Naive thymus-derived CD8-positive, alpha-beta T cell (primary cell): Measurements from ENCODE around the gene RTEL1. TPM values are rescaled to one million over a fixed set of nuclear protein-coding genes. Genes with fewer than 3 reads are reported as not detected.
"Not testable (repeated sequence)": the region's sequence is repeated elsewhere in the genome, so short reads cannot be mapped to it uniquely, and the experiment has no call there.

Experiments used
- ATAC-seq, 2 donors: fragments of 150-1000 bp; cut with Tn5 transposase in 1 of 2; sonication (Bioruptor Pico), chemical (Tn5 transposase) in 1 of 2; 1 replicate in 1 of 2; 2 replicates in 1 of 2; pipeline ENCODE4 v1.10.0; 2021; ENCODE audit warnings: mild to moderate bottlenecking in 2 of 2, moderate library complexity in 2 of 2
- POLR2A ChIA-PET: fragments of 350-600 bp; sonication (Branson Sonifier 250); formaldehyde crosslinking; loops from one replicate; lab custom pipeline; 2021; ENCODE audit warnings: antibody characterized with exemption; lab: Charles Lee
- DNase-seq, 10 donors: peaks; one replicate each; pipeline versions ENCODE4 v3.0.0 to v3.0.0-alpha.2; 2020 to 2022
- H3K27ac Mint-ChIP-seq, 10 donors: one replicate each; pipeline ENCODE4 v1.8.0; 2020 to 2022; ENCODE audit warnings: mild to moderate bottlenecking in 10 of 10, mixed read lengths in 10 of 10, moderate library complexity in 4 of 10, inconsistent platforms in 1 of 10
- H3K27me3 Mint-ChIP-seq, 5 donors: one replicate each; pipeline ENCODE4 v1.8.0; 2021 to 2022; ENCODE audit warnings: mixed read lengths in 5 of 5
- H3K36me3 Mint-ChIP-seq, 3 donors: one replicate each; pipeline ENCODE4 v1.8.0; 2020 to 2022; ENCODE audit warnings: mixed read lengths in 3 of 3, mild to moderate bottlenecking in 2 of 3, inconsistent platforms in 1 of 3
- H3K4me1 Mint-ChIP-seq, 4 donors: one replicate each; pipeline ENCODE4 v1.8.0; 2021 to 2022; ENCODE audit warnings: mixed read lengths in 4 of 4
- H3K4me3 Mint-ChIP-seq, 10 donors: one replicate each; pipeline ENCODE4 v1.8.0; 2020 to 2022; ENCODE audit warnings: mild to moderate bottlenecking in 10 of 10, mixed read lengths in 10 of 10, moderate library complexity in 6 of 10, inconsistent platforms in 1 of 10
- H3K9me3 Mint-ChIP-seq, 9 donors: one replicate each; pipeline ENCODE4 v1.8.0; 2020 to 2022; ENCODE audit warnings: mixed read lengths in 9 of 9, mild to moderate bottlenecking in 3 of 9, inconsistent platforms in 1 of 9, moderate library complexity in 1 of 9
- polyA plus RNA-seq, 3 donors: library from polyadenylated mRNA; unstranded; fragments of 300-500 nt; fragmentation: Illumina TruSeq; gene quantifications; one replicate each; pipeline ENCODE4 v1.2.3, GENCODE V29; 2021
- total RNA-seq, 8 experiments: library from RNA in 2 of 8; stranded (reverse) in 2 of 8; gene quantifications; one replicate each; pipeline ENCODE4 v1.2.3 and lab custom pipeline; 2021 to 2026

RTEL1 gene
- total and polyA plus RNA-seq, 5 experiments from 2014 or later, result 3.2 to 25.5 (median 6.8) TPM

- H3K4me1 Mint-ChIP-seq, result peaks cover 14 to 66% (median 59%) of the 10 kb centered on the region in 4 donors
- POLR2A ChIA-PET, result interaction anchor here (2.1 to 13.5 kb wide), 2 partner anchors 8 to 12 kb away, joined by 6 to 740 read pairs; no protein-coding TSS in a partner anchor
- H3K27ac Mint-ChIP-seq, result peak overlapping the region in 9 of 10 donors; percentile 60 to 98 (median 87)
- not testable (repeated sequence) for DNase-seq, ATAC-seq, H3K27me3 Mint-ChIP-seq, H3K9me3 Mint-ChIP-seq
- peak overlapping the region in 6 of 10 donors; percentile 13 to 68 (median 34) for H3K4me3 Mint-ChIP-seq
- H3K36me3 Mint-ChIP-seq, result peaks cover 6 to 16% (median 9%) of the 10 kb centered on the region in 3 donors
Observed at GRCh38 chr20:63630956-63631355, 27.2 kb upstream of the RTEL1 start.

GRCh38 chr20:63631426-63631825 lies 26.7 kb upstream of the RTEL1 start:
- H3K4me3 Mint-ChIP-seq, result peak overlapping the region in 8 of 10 donors; percentile 13 to 68 (median 46)
- not testable (repeated sequence) for ATAC-seq, DNase-seq, H3K9me3 Mint-ChIP-seq, H3K27me3 Mint-ChIP-seq
- peak overlapping the region; percentile 60 to 98 (median 86) for H3K27ac Mint-ChIP-seq
- POLR2A ChIA-PET, result interaction anchor here (0.6 to 13.5 kb wide), 5 partner anchors 8 to 27 kb away, joined by 6 to 740 read pairs (median 7); partner anchors contain the start of gene RTEL1
- H3K36me3 Mint-ChIP-seq, result peaks cover 6 to 16% (median 9%) of the 10 kb centered on the region in 3 donors
- H3K4me1 Mint-ChIP-seq, result peaks cover 14 to 71% (median 60%) of the 10 kb centered on the region in 4 donors

- peak overlapping the region; percentile 78 to 100 (median 90) for H3K27ac Mint-ChIP-seq
- H3K9me3 Mint-ChIP-seq, result no peaks in the 10 kb centered on the region
- peaks cover 12 to 84% (median 69%) of the 10 kb centered on the region in 4 donors for H3K4me1 Mint-ChIP-seq
- DNase-seq (no peak), ATAC-seq (no peak)
- H3K4me3 Mint-ChIP-seq, result peak overlapping the region in 9 of 10 donors; percentile 46 to 77 (median 57)
- POLR2A ChIA-PET, result interaction anchor here (0.7 to 13.5 kb wide), 5 partner anchors 6 to 77 kb away, joined by 3 to 740 read pairs (median 5); partner anchors contain the start of gene TNFRSF6B
- H3K36me3 Mint-ChIP-seq, result peaks cover 0 to 9% (median 4%) of the 10 kb centered on the region in 3 donors
- H3K27me3 Mint-ChIP-seq, result no peaks in the 10 kb centered on the region
Observed at GRCh38 chr20:63633732-63634131, 24.4 kb upstream of the RTEL1 start.

- DNase-seq (peak; percentile 47 to 93 (median 85)), ATAC-seq (peak; percentile 61 to 77)
- Mint-ChIP-seq H3K4me3 (peak overlapping the region; percentile 75 to 90 (median 82)), H3K9me3 (no peaks in the 10 kb centered on the region), H3K4me1 (peaks cover 17 to 81% (median 63%) of the 10 kb centered on the region in 4 donors), H3K36me3 (peaks cover 0 to 8% (median 7%) of the 10 kb centered on the region in 3 donors), H3K27ac (peak overlapping the region; percentile 95 to 100 (median 100)), H3K27me3 (no peaks in the 10 kb centered on the region)
- POLR2A ChIA-PET, result interaction anchor here (0.6 to 10.6 kb wide), 17 partner anchors 9 to 237 kb away, joined by 3 to 740 read pairs (median 5); partner anchors contain the start of genes GMEB2, LIME1, PPDPF and PTK6
Observed at GRCh38 chr20:63635431-63636141, 22.5 kb upstream of the RTEL1 start.

- Mint-ChIP-seq H3K36me3 (peaks cover 0 to 8% (median 7%) of the 10 kb centered on the region in 3 donors), H3K27ac (peak overlapping the region; percentile 88 to 100 (median 100)), H3K27me3 (no peaks in the 10 kb centered on the region), H3K9me3 (no peaks in the 10 kb centered on the region), H3K4me1 (peaks cover 17 to 72% (median 54%) of the 10 kb centered on the region in 4 donors), H3K4me3 (peak overlapping the region; percentile 7 to 84 (median 45))
- ATAC-seq (no peak), DNase-seq (no peak)
- POLR2A ChIA-PET, result interaction anchor here (0.7 to 10.6 kb wide), 6 partner anchors 10 to 116 kb away, joined by 3 to 740 read pairs (median 8); partner anchors contain the start of genes GMEB2 and PTK6
Observed at GRCh38 chr20:63636752-63637628, 21.1 kb upstream of the RTEL1 start.

GRCh38 chr20:63639093-63639975 lies 18.8 kb upstream of the RTEL1 start:
- Mint-ChIP-seq H3K27ac (peak overlapping the region; percentile 97 to 100 (median 100)), H3K4me3 (peak overlapping the region; percentile 84 to 98 (median 96)), H3K36me3 (peaks cover 0 to 14% (median 7%) of the 10 kb centered on the region in 3 donors), H3K4me1 (peaks cover 24 to 59% (median 50%) of the 10 kb centered on the region in 4 donors), H3K9me3 (no peaks in the 10 kb centered on the region), H3K27me3 (no peaks in the 10 kb centered on the region)
- POLR2A ChIA-PET, result interaction anchor here (0.6 to 10.6 kb wide), 16 partner anchors 12 to 604 kb away, joined by 3 to 740 read pairs (median 4); partner anchors contain the start of genes ARFRP1, GMEB2, LIME1 and PTK6
- DNase-seq (peak; percentile 68 to 92 (median 80)), ATAC-seq (peak; percentile 56 to 57)

- DNase-seq, result peak in 1 of 10 donors; percentile 21
- Mint-ChIP-seq H3K4me1 (peaks cover 26 to 54% (median 47%) of the 10 kb centered on the region in 4 donors), H3K4me3 (peak overlapping the region; percentile 84 to 98 (median 96))
Observed at GRCh38 chr20:63640086-63640485, 18.0 kb upstream of the RTEL1 start.

GRCh38 chr20:63640686-63641085 lies 17.4 kb upstream of the RTEL1 start:
- POLR2A ChIA-PET, result interaction anchor here (1.2 to 10.6 kb wide), 13 partner anchors 11 to 340 kb away, joined by 3 to 740 read pairs (median 15); partner anchors contain the start of genes GMEB2, LIME1, PRPF6 and PTK6
- Mint-ChIP-seq H3K27ac (peak overlapping the region in 9 of 10 donors; percentile 51 to 100 (median 90)), H3K36me3 (peaks cover 0 to 16% (median 7%) of the 10 kb centered on the region in 3 donors), H3K4me3 (peak overlapping the region; percentile 69 to 98 (median 95)), H3K4me1 (peaks cover 23 to 48% (median 41%) of the 10 kb centered on the region in 4 donors)
- not testable (repeated sequence) for H3K9me3 Mint-ChIP-seq, H3K27me3 Mint-ChIP-seq, ATAC-seq
- peak in 1 of 10 donors; percentile 31 for DNase-seq

More at GRCh38 chr20:63640086-63640485, 18.0 kb upstream of the RTEL1 start:
- Mint-ChIP-seq H3K9me3 (no peaks in the 10 kb centered on the region), H3K36me3 (peaks cover 0 to 14% (median 7%) of the 10 kb centered on the region in 3 donors), H3K27me3 (no peaks in the 10 kb centered on the region), H3K27ac (peak overlapping the region; percentile 97 to 100 (median 100))
- no peak for ATAC-seq
- POLR2A ChIA-PET, result interaction anchor here (0.6 to 10.6 kb wide), 12 partner anchors 12 to 145 kb away, joined by 3 to 740 read pairs (median 5); partner anchors contain the start of genes GMEB2, LIME1, PTK6 and RTEL1

GRCh38 chr20:63641146-63641791 lies 16.8 kb upstream of the RTEL1 start:
- ATAC-seq (peak; percentile 19 to 24), DNase-seq (peak; percentile 38 to 86 (median 58))
- Mint-ChIP-seq H3K9me3 (no peaks in the 10 kb centered on the region), H3K4me3 (peak overlapping the region; percentile 55 to 93 (median 82)), H3K36me3 (peaks cover 0 to 22% (median 7%) of the 10 kb centered on the region in 3 donors), H3K4me1 (peaks cover 23 to 42% (median 42%) of the 10 kb centered on the region in 4 donors), H3K27ac (peak overlapping the region in 9 of 10 donors; percentile 68 to 95 (median 87)), H3K27me3 (no peaks in the 10 kb centered on the region)
- POLR2A ChIA-PET, result interaction anchor here (0.6 to 10.6 kb wide), 30 partner anchors 11 to 339 kb away, joined by 3 to 740 read pairs (median 6); partner anchors contain the start of genes ARFRP1, GMEB2, HELZ2 and LIME1
